ENCODE results near the gene CBX1. TPM values are rescaled to one million over a fixed set of nuclear protein-coding genes. Genes with fewer than 3 reads are reported as not detected.

The CBX1 gene
- total and polyA plus RNA-seq, 2 of the 4 experiments (the other 2 are of a cell fraction): 35.0 to 54.9 TPM

DNA sequence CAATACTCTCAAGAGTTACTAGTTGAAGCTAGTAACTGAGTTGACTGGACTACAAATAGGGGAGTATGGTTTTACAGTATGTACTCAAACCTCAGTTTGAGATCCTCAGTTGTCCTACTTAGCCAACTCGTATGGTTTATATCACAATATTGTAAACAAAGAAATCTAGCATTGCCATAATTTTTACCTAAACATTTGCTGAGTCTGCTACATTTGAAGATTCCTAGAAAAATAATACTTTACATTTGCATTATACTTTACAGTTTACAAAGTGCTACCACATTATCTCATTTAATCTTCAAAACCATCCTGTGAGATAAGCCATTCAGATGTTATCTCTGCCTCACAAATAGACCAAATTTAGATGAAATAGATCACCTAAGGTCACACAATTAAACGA, 16.3 kb downstream of the CBX1 start:
- 0 out of 2 replicates have a peak overlapping the region, but pooled peaks have one; percentile 38 for H3K23ac ChIP-seq (ENCODE audit: low read depth, low read length)
- H4K20me1 ChIP-seq (ENCODE audit: insufficient read depth, low read length): peaks cover 55% of the 10 kb centered on the region
- no peak overlapping the region for H4K91ac ChIP-seq (ENCODE audit: insufficient read depth, low read depth, low read length)
- H3K4me1 ChIP-seq (ENCODE audit: control insufficient read depth, insufficient read depth, low read length): peaks cover 4% of the 10 kb centered on the region; the same call in 1 of the 2 replicates
- POLR2A ChIA-PET (ENCODE audit: unreplicated experiment): no interaction called here
- peaks cover 2 to 61% of the 10 kb centered on the region in 2 experiments; a peak in 3 of 4 replicates for H3K79me1 ChIP-seq (ENCODE audit: low read depth in 1 of 2, low read length in 2 of 2)
- H3K9ac ChIP-seq (ENCODE audit: low read depth, low read length): no peak overlapping the region
- no peak overlapping the region for H2BK120ac ChIP-seq (ENCODE audit: low read depth, low read length)
- intact Hi-C loops (cut with micrococcal nuclease) (no loop called here), in situ Hi-C loops (cut with MboI; ENCODE audit: low sequenced_read_pairs) (no loop called here), dilution Hi-C loops (cut with HindIII; ENCODE audit: low sequenced_read_pairs, unreplicated experiment) (no loop called here)
- H2BK5ac ChIP-seq (ENCODE audit: low read depth, low read length, poor library complexity, severe bottlenecking): no peak overlapping the region
- H2AK5ac ChIP-seq (ENCODE audit: low read depth, low read length): no peak overlapping the region
- H3K4me2 ChIP-seq (ENCODE audit: low read depth, low read length): no peak overlapping the region
- H3K14ac ChIP-seq (replicated peaks; ENCODE audit: low read depth, low read length): no peak overlapping the region
- no peak overlapping the region for H3K4ac ChIP-seq (ENCODE audit: low read depth, low read length)
- H3K36me3 ChIP-seq (ENCODE audit: control insufficient read depth, insufficient read depth, low read length): peaks cover 2% of the 10 kb centered on the region; the same call in 1 of the 2 replicates
- TF ChIP-seq MAFK (IDR thresholded peaks at IDR 0.05; ENCODE audit: low read depth, low read length) (peak; percentile 59), RCOR1 (IDR thresholded peaks at IDR 0.05; ENCODE audit: insufficient replicate concordance, low read length) (no peak)
- ATAC-seq (ENCODE audit: low read depth) (no peak), DNase-seq (no peak)
- CTCF ChIA-PET: interaction anchor here (0.6 kb wide), 1 partner anchor 593 kb away, joined by 3 read pairs; no protein-coding TSS in a partner anchor
- H3K9me1 ChIP-seq (ENCODE audit: insufficient read depth, low read length): no peaks in the 10 kb centered on the region; the same call in none of the 2 replicates
- H3K56ac ChIP-seq (ENCODE audit: extremely low read depth, insufficient read depth, low read length): no peak overlapping the region
- H3K4me3 ChIP-seq (ENCODE audit: insufficient read depth, low read depth, low read length): no peak overlapping the region
- H2BK20ac ChIP-seq (ENCODE audit: low read depth, low read length): no peak overlapping the region
- no peak overlapping the region for H3K18ac ChIP-seq (ENCODE audit: low read depth, low read length)
- no peak overlapping the region for H4K8ac ChIP-seq (ENCODE audit: low read depth in 2 of 2, low read length in 2 of 2)
- WGBS, 2 experiments (ENCODE audit: extremely low coverage in 2 of 2, insufficient read length in 1 of 2): no CpG with 5 or more reads among the region's 2 CpGs
- no peak overlapping the region for H2BK15ac ChIP-seq (ENCODE audit: low read depth, low read length)
- H3K27me3 ChIP-seq (ENCODE audit: control insufficient read depth, insufficient read depth, low read length): no peaks in the 10 kb centered on the region
- BruUV-seq (replicated peaks): no TSS peak
- H3K9me3 ChIP-seq (ENCODE audit: control insufficient read depth, insufficient read depth, low read length): no peaks in the 10 kb centered on the region
- H4K5ac ChIP-seq (ENCODE audit: low read depth, low read length): no peak overlapping the region
- no peak overlapping the region for H3K27ac ChIP-seq (ENCODE audit: insufficient read depth, low read length)
- H2AFZ ChIP-seq (replicated peaks; ENCODE audit: low read length, poor library complexity): no peak overlapping the region
- H2AK9ac ChIP-seq (replicated peaks; ENCODE audit: low read depth, low read length, poor library complexity): no peak overlapping the region
